ENCODE measurements around the gene AFDN. TPM values are rescaled to one million over a fixed set of nuclear protein-coding genes. Genes with fewer than 3 reads are reported as not detected.
"Not testable (repeated sequence)": the region's sequence is repeated elsewhere in the genome, so short reads cannot be mapped to it uniquely, and the experiment has no call there.

Gene AFDN
- total RNA-seq, 1 experiment from 2014 or later: 36.3 TPM

GRCh38 chr6:167951781-167952511 lies 125.2 kb downstream of the AFDN start:
- no peak for DNase-seq (ENCODE audit: low spot score)

- no peak for DNase-seq (ENCODE audit: low spot score)
Observed at GRCh38 chr6:167952512-167952859, 125.8 kb downstream of the AFDN start.

- no peak for DNase-seq (ENCODE audit: low spot score)
Observed at GRCh38 chr6:167953551-167953950, 126.8 kb downstream of the AFDN start.

- no peak for DNase-seq (ENCODE audit: low spot score)
Observed at GRCh38 chr6:167954151-167954550, 127.4 kb downstream of the AFDN start.

DNA sequence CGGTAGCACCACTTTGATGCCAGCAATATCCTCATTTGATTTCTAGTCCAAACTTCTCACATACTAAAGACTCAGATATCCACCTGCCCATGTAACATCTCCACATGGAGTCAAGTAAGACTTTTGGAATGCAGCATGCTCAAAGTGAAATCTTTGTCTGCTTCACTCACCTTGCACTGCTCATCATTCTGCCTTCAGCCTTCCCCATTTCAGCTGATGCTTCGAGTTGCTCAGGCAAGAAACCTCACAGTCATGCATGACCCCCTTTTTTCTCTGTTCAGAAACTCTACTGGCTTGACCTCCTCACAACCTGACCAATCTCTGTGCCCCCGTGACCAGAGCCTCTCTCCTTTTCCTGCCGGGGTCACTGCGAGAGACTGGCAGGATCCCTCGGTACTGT lies 129.8 kb downstream of the AFDN start:
- DNase-seq (ENCODE audit: low spot score): no peak

DNA sequence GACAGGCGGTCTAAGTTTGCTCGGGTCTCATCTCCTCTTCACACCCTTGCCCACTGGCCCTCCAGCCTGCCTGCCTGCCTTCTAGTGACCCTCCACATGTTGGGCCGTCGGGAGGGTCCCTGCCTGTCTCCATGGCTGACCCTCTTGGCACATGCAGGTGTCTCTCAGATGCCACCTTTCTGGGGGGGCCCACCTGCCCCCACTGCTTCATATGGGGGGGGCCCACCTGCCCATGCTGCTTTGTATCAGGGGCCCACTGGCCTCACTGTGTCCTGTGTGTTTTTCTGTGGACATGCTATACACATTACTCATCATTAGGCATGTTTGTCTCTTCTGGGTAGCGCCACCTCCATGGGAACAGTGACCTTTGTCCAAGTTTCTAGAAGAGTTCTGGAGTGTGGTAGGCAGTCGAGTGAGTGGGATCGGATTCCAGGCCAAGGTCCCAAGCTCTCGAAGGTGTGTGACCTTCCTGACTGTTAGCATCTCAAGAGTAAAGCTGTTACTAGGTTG lies 130.3 kb downstream of the AFDN start:
- no peak for DNase-seq (ENCODE audit: low spot score)

- no peak for DNase-seq (ENCODE audit: low spot score)
Observed at GRCh38 chr6:167957626-167958025, 130.9 kb downstream of the AFDN start.

- no peak for DNase-seq (ENCODE audit: low spot score)
Observed at GRCh38 chr6:167960579-167960978, 133.9 kb downstream of the AFDN start.

GRCh38 chr6:167962711-167963110 lies 136.0 kb downstream of the AFDN start:
- no peak for DNase-seq (ENCODE audit: low spot score)

DNA sequence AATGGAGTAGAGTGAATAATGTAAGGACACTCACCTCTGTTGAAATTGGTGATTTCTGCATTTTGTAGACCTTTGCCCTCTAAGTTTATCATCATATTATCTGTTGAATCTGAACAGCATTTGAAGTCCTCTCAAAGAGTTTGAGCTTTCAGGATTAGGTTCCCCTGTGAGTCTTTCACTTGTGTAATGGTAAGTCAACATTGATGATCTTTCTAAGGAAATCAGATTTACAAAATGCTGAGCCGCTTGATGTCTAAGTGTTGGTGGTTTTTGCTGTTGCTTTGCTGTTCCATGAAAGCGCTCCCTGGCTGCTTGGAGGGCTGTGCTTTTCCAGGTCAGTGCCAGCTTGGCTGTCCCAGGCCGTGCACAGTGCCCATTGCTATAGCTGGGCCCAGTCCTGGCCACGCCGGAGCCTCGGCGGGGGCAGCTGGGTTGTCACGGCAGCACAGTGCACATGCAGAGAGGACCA lies 136.9 kb downstream of the AFDN start:
- DNase-seq (ENCODE audit: low spot score): no peak

GRCh38 chr6:167965592-167966539 lies 139.2 kb downstream of the AFDN start:
- DNase-seq (ENCODE audit: low spot score): no peak

- no peak for DNase-seq (ENCODE audit: low spot score)
Observed at GRCh38 chr6:167966540-167966905, 139.8 kb downstream of the AFDN start.

- peak; percentile 5 for DNase-seq (ENCODE audit: low spot score)
Observed at GRCh38 chr6:167968091-167968490, 141.4 kb downstream of the AFDN start.

DNA sequence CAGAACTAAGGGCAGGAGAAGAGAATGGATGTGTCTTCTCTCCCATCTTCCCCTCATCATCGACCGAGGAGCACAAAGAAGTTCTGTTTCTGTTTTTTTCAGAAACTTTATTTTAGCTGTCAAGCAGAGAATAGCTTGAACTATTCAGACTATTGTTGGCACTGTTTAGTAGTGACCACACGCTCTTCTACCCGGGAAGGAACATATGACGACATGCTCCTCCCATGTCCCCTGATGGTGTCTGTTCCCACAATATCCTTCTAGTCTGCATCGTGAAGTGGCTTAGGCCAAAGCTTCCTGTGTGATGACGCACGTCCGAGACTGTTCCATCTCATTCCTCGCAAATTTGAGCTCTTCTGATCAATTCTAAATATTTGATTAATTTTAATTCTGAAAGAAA lies 143.5 kb downstream of the AFDN start:
- no peak for DNase-seq (ENCODE audit: low spot score)

- DNase-seq (ENCODE audit: low spot score): no peak
Observed at GRCh38 chr6:167972193-167972592, 145.5 kb downstream of the AFDN start.

- DNase-seq (ENCODE audit: low spot score): no peak
Observed at GRCh38 chr6:167973148-167973885, 146.6 kb downstream of the AFDN start.

DNA sequence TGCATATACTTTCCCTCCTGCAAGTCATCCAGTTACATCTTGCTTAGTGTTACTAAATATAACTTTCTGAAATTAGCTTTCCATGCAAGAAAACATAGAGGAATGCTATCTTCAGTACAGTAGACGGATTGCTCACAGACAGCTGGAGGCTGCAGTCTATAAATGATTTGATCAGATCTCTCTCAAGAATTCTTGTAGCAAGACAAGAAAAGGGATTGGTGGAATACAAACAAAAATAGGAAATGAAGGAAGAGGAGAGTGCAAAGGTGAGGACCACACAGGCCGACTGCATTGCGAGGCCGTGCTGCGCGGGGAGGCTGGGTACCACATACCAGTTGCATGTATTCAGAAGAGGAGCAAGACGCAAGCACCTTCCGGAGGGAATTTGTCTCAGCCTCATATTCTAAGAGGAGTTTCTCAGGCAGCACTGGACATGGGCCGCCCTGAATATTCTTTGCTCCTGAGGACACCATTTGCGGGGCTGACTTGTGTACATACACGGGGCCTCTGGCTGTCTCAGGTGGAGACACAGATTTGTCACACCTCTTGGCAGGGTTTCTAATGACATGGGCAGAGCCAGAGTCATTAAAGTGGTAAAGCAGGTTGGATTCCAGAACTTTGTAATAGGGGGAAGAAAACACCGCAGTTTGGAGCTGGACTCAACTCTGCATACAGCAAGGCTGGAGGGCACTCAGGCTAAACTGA lies 148.1 kb downstream of the AFDN start:
- no peak for DNase-seq (ENCODE audit: low spot score)

DNA sequence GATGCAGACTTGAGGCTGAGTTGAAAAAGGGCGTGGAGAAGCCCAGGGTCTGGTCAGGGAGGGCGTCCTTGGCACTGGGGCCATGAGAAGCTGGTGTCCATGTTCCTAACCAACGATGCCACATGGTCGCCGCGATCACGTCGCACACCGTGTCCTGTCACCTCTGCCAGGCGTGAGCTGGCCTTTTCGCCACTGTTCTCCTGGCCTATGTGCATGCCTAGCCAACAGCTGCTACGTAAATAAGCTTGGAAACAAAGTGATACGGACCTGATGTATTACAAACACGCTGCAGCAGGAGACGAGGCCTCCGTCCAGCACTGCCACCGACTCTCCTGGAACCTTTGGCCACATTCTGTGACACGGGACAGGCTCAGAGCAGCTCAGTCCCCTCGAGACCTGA lies 148.7 kb downstream of the AFDN start:
- no peak for DNase-seq (ENCODE audit: low spot score)

- DNase-seq (ENCODE audit: low spot score): not testable (repeated sequence)
Observed at GRCh38 chr6:167976116-167976657, 149.5 kb downstream of the AFDN start.

GRCh38 chr6:167976708-167977107 lies 150.0 kb downstream of the AFDN start:
- DNase-seq (ENCODE audit: low spot score): no peak

Measured in A172 (cell line).